Breast epithelium (tissue), 4 donors: ENCODE results near the gene ABHD5. TPM values are rescaled to one million over a fixed set of nuclear protein-coding genes. Genes with fewer than 3 reads are reported as not detected.
A peak's percentile ranks its signal among the peaks of the same experiment; 100 is the strongest.

ENCODE experiments used
- DNase-seq, 2 donors: peaks; one replicate each; pipeline ENCODE4 v3.0.0-alpha.2; 2019; ENCODE audit warnings: low spot score in 2 of 2
- H3K27ac ChIP-seq, 2 donors: fragments of 200-600 bp; sonication (generic) in 1 of 2; one replicate each; pipeline ENCODE4 v1.5.1; 2016 to 2019; ENCODE audit warnings: mild to moderate bottlenecking in 1 of 2
- H3K27me3 ChIP-seq, 2 donors: fragments of 200-600 bp; sonication (generic) in 1 of 2; one replicate each; pipeline versions ENCODE4 v1.5.1 to v1.6.0; 2017 to 2019; ENCODE audit warnings: control low read depth in 1 of 2, mild to moderate bottlenecking in 1 of 2
- H3K36me3 ChIP-seq: fragments of 200-600 bp; one replicate; pipeline ENCODE4 v1.5.1; 2019
- H3K4me1 ChIP-seq, 2 donors: fragments of 200-600 bp; sonication (generic); one replicate each; pipeline ENCODE4 v1.5.1; 2016 to 2019; ENCODE audit warnings: control low read depth in 1 of 2
- H3K4me3 ChIP-seq, 3 donors: fragments of 200-600 bp; sonication (generic); 1 replicate in 2 of 3; 2 replicates in 1 of 3; pipeline ENCODE4 v1.5.1; 2016 to 2019; ENCODE audit warnings: mild to moderate bottlenecking in 3 of 3, moderate library complexity in 2 of 3
- H3K9me3 ChIP-seq, 2 donors: fragments of 200-600 bp; sonication (generic) in 1 of 2; one replicate each; pipeline ENCODE4 v1.5.1; 2016 to 2019; ENCODE audit warnings: control low read depth in 1 of 2
- POLR2A ChIP-seq: fragments of 450-650 bp; IDR thresholded peaks from one replicate; pipeline ENCODE4 v1.6.1; 2016; ENCODE audit warnings: antibody characterized with exemption, mild to moderate bottlenecking, moderate library complexity
- POLR2AphosphoS5 ChIP-seq, 3 donors: sonication (generic); formaldehyde crosslinking; IDR thresholded peaks; one replicate each; pipeline ENCODE4 v1.6.1; 2017; ENCODE audit warnings: antibody characterized with exemption in 3 of 3
- intact Hi-C: fragments of 100-400 bp; cut with DNase I; formaldehyde crosslinking; loops from one replicate; pipeline ENCODE4 v1.15.1; 2023; ENCODE audit warnings: low total_unique reads
- total RNA-seq, 3 donors: library from RNA; depleted of rRNA; stranded (reverse); fragments of >200 nt; gene quantifications; one replicate each; pipeline ENCODE4 v1.1.0, GENCODE V29; 2016
- TF ChIP-seq, protein P1 (sequence below), 3 donors: fragments of 450-650 bp; IDR thresholded peaks; one replicate each; pipeline ENCODE4 v1.5.1; 2016 to 2017; ENCODE audit warnings: antibody characterized with exemption in 3 of 3, mild to moderate bottlenecking in 3 of 3, moderate library complexity in 3 of 3

ABHD5 gene
- total RNA-seq, 3 donors from 2014 or later: 40.0 to 99.9 (median 47.9) TPM

DNA sequence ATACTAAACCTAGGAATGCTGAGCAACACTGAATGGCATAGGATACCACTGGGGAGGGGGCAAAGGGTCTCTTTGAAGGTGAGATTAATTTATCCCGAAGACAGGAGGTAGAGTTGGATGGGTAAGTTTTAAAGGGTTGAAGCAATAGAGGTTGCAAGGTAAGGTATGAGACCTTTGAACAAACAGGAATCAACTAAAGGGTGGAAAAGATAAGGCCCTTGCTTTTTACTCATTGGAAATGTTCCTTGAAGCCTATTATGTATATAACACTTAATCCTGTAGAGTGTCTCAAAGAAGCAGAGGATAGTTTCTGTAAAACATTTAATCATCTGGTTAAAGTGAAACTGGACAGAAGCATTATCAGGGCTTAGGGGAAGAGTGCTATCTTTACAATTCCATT, 5.7 kb downstream of the ABHD5 start:
- TF ChIP-seq POLR2A: no peak
- no peak for TF ChIP-seq POLR2AphosphoS5 (IDR thresholded peaks at IDR 0.05)
- TF ChIP-seq, protein P1, sequence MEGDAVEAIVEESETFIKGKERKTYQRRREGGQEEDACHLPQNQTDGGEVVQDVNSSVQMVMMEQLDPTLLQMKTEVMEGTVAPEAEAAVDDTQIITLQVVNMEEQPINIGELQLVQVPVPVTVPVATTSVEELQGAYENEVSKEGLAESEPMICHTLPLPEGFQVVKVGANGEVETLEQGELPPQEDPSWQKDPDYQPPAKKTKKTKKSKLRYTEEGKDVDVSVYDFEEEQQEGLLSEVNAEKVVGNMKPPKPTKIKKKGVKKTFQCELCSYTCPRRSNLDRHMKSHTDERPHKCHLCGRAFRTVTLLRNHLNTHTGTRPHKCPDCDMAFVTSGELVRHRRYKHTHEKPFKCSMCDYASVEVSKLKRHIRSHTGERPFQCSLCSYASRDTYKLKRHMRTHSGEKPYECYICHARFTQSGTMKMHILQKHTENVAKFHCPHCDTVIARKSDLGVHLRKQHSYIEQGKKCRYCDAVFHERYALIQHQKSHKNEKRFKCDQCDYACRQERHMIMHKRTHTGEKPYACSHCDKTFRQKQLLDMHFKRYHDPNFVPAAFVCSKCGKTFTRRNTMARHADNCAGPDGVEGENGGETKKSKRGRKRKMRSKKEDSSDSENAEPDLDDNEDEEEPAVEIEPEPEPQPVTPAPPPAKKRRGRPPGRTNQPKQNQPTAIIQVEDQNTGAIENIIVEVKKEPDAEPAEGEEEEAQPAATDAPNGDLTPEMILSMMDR (IDR thresholded peaks at IDR 0.05): no peak
- Histone ChIP-seq H3K9me3 (no peaks in the 10 kb centered on the region), H3K4me3 (no peak overlapping the region), H3K4me1 (peaks cover 0 to 7% of the 10 kb centered on the region in 2 donors), H3K27me3 (no peaks in the 10 kb centered on the region), H3K27ac (peak overlapping the region in 1 of 2 donors; percentile 10), H3K36me3 (no peaks in the 10 kb centered on the region)
- intact Hi-C loops: no loop called here
- DNase-seq: no peak

DNA sequence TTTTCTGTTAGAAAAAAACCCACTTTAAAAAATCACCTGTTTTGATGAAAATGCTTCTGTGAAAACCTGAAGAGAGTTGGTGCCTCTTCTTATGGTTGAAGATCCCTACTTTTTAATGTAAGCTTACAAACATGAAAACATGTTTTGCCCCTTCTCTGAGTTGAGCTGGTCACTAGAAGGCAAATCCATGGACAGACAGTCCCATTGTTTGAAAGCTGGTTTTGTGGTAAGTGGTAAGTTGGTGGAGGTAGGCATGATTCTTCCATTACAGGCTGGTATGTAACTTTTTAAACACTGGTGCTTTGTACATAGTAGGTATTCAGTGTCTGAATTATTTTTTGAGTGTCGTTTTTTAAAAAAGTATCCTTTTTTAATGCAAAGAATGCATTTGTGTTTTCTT, 6.1 kb downstream of the ABHD5 start:
- H3K27me3 ChIP-seq: no peaks in the 10 kb centered on the region
- peak overlapping the region in 1 of 2 donors; percentile 10 for H3K27ac ChIP-seq
- intact Hi-C loops: no loop called here

DNA sequence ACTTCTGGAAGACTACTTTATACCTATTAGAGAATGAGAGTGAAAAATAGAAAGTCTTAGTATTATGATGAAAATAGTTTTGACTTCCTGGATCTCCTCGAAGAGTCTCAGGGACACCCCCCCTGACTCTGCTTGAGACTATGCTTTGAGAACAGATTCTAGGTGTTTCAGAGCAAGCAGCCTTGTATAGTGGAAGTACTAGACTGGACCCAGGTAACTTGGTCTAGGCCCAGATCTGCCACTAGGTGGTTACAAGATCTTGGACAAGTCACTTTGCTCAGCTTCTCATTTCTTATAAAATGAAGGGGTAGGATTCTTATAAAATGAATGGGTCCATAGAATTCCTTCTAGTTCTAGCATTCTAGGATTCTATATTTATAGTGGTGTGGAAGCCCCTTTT, 9.1 kb downstream of the ABHD5 start:
- no peaks in the 10 kb centered on the region for H3K27me3 ChIP-seq
- peaks cover 0 to 4% of the 10 kb centered on the region in 2 donors for H3K4me1 ChIP-seq
- no peak for TF ChIP-seq POLR2A
- TF ChIP-seq, protein P1 (IDR thresholded peaks at IDR 0.05): no peak
- TF ChIP-seq POLR2AphosphoS5 (IDR thresholded peaks at IDR 0.05): no peak
- H3K4me3 ChIP-seq: no peak overlapping the region
- no peaks in the 10 kb centered on the region for H3K9me3 ChIP-seq
- H3K27ac ChIP-seq: no peak overlapping the region
- intact Hi-C loops: no loop called here
- H3K36me3 ChIP-seq: no peaks in the 10 kb centered on the region
- no peak for DNase-seq

More for the DNA sequence above, 6.1 kb downstream of the ABHD5 start:
- no peaks in the 10 kb centered on the region for H3K36me3 ChIP-seq
- H3K9me3 ChIP-seq: no peaks in the 10 kb centered on the region
- no peak for TF ChIP-seq POLR2AphosphoS5 (IDR thresholded peaks at IDR 0.05)
- no peak for TF ChIP-seq POLR2A
- TF ChIP-seq, protein P1 (IDR thresholded peaks at IDR 0.05): no peak
- H3K4me1 ChIP-seq: peaks cover 0 to 7% of the 10 kb centered on the region in 2 donors
- H3K4me3 ChIP-seq: no peak overlapping the region
- DNase-seq: no peak

DNA sequence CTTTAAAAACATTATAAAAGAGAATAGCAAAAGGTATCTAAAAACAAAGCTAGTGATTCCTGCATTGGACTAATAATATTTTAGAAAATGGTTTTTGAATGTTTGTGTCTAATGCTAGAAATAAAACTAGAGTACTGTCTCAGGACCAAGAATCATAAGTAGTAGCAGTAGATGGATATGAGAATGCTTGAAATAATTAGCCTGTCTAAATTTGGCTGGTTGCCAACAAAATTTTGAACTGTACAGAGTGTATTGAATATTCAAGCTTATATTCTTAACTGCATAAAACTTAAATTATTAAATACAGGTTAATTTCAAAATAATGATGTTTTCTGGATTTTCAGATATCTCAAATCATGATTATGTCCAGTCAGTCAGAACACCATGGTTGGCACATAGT, 14.0 kb downstream of the ABHD5 start:
- H3K4me3 ChIP-seq: no peak overlapping the region
- H3K36me3 ChIP-seq: no peaks in the 10 kb centered on the region
- no peak for DNase-seq
- intact Hi-C loops: no loop called here
- no peaks in the 10 kb centered on the region for H3K27me3 ChIP-seq
- no peaks in the 10 kb centered on the region for H3K9me3 ChIP-seq
- H3K27ac ChIP-seq: no peak overlapping the region
- no peaks in the 10 kb centered on the region for H3K4me1 ChIP-seq
- no peak for TF ChIP-seq POLR2A
- TF ChIP-seq, protein P1 (IDR thresholded peaks at IDR 0.05): no peak
- TF ChIP-seq POLR2AphosphoS5 (IDR thresholded peaks at IDR 0.05): no peak

DNA sequence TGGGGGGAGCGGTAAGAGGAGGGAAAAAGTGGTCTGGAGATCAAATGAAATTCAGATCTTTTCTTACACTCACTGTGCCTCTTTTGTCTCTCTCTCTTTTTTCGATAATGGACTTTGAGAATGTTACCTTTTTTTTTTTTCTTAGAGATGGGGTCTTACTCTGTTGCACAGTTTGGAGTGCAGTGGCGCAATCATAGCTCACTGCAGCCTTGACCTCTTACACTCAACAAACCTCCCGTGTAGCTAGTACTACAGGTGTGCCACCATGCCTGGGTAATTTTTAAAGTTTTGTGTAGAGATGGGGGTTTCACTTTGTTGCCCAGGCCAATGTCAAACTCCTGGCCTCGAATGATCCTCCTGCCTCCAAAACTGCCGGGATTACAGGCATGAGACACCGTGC, 15.6 kb downstream of the ABHD5 start:
- Histone ChIP-seq H3K27me3 (no peaks in the 10 kb centered on the region), H3K36me3 (no peaks in the 10 kb centered on the region), H3K9me3 (no peaks in the 10 kb centered on the region), H3K4me1 (no peaks in the 10 kb centered on the region), H3K4me3 (no peak overlapping the region), H3K27ac (peak overlapping the region in 1 of 2 donors; percentile 66)
- TF ChIP-seq POLR2A: no peak
- no peak for TF ChIP-seq POLR2AphosphoS5 (IDR thresholded peaks at IDR 0.05)
- TF ChIP-seq, protein P1 (IDR thresholded peaks at IDR 0.05): no peak
- intact Hi-C loops: no loop called here
- no peak for DNase-seq
